Right atrium auricular region (tissue), 2 donors: ENCODE data around the gene PCDHA3. TPM values are rescaled to one million over a fixed set of nuclear protein-coding genes. Genes with fewer than 3 reads are reported as not detected.
"Not testable (repeated sequence)": the region's sequence is repeated elsewhere in the genome, so short reads cannot be mapped to it uniquely, and the experiment has no call there.

ENCODE experiments used
- DNase-seq: peaks from one replicate; pipeline ENCODE4 v3.0.0-alpha.2; 2019; ENCODE audit warnings: low spot score
- H3K27ac ChIP-seq, 2 donors: fragments of 200-600 bp; sonication (generic); 1 replicate in 1 of 2; 2 replicates in 1 of 2; pipeline ENCODE4 v1.5.1; 2016 to 2019
- H3K27me3 ChIP-seq, 2 donors: fragments of 200-600 bp; sonication (generic); one replicate each; pipeline versions ENCODE4 v1.5.1 to v1.6.0; 2017 to 2019
- H3K36me3 ChIP-seq: fragments of 200-600 bp; sonication (generic); one replicate; pipeline ENCODE4 v1.5.1; 2016
- H3K4me1 ChIP-seq, 2 donors: fragments of 200-600 bp; sonication (generic); one replicate each; pipeline versions ENCODE4 v1.5.1 to v1.6.0; 2017 to 2019
- H3K4me3 ChIP-seq, 2 donors: fragments of 200-600 bp; sonication (generic); 1 replicate in 1 of 2; 2 replicates in 1 of 2; pipeline ENCODE4 v1.5.1; 2017 to 2019; ENCODE audit warnings: mild to moderate bottlenecking in 1 of 2, moderate library complexity in 1 of 2
- H3K9me3 ChIP-seq, 2 donors: fragments of 200-600 bp; sonication (generic); one replicate each; pipeline ENCODE4 v1.5.1; 2019
- total RNA-seq, 2 donors: library from RNA; depleted of rRNA; stranded (reverse); fragments of >200 nt; gene quantifications; one replicate each; pipeline ENCODE4 v1.1.0, GENCODE V29; 2016
- TF ChIP-seq, protein P1 (sequence below), 2 donors: fragments of 200-600 bp; sonication (generic); IDR thresholded peaks; one replicate each; pipeline ENCODE4 v1.5.1; 2019; ENCODE audit warnings: antibody characterized with exemption in 2 of 2

The PCDHA3 gene
- total RNA-seq, 2 donors from 2014 or later: 0.43 to 0.48 TPM

DNA sequence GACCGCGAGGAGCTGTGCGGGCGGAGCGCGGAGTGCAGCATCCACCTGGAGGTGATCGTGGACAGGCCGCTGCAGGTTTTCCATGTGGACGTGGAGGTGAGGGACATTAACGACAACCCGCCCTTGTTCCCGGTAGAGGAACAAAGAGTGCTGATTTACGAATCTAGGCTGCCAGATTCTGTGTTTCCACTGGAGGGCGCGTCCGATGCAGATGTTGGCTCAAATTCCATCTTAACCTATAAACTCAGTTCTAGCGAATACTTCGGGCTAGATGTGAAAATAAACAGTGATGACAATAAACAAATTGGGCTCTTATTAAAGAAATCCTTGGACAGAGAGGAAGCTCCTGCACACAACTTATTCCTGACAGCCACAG lies 27.5 kb downstream of the PCDHA3 start:
- TF ChIP-seq, protein P1, sequence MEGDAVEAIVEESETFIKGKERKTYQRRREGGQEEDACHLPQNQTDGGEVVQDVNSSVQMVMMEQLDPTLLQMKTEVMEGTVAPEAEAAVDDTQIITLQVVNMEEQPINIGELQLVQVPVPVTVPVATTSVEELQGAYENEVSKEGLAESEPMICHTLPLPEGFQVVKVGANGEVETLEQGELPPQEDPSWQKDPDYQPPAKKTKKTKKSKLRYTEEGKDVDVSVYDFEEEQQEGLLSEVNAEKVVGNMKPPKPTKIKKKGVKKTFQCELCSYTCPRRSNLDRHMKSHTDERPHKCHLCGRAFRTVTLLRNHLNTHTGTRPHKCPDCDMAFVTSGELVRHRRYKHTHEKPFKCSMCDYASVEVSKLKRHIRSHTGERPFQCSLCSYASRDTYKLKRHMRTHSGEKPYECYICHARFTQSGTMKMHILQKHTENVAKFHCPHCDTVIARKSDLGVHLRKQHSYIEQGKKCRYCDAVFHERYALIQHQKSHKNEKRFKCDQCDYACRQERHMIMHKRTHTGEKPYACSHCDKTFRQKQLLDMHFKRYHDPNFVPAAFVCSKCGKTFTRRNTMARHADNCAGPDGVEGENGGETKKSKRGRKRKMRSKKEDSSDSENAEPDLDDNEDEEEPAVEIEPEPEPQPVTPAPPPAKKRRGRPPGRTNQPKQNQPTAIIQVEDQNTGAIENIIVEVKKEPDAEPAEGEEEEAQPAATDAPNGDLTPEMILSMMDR (IDR thresholded peaks at IDR 0.05): no peak

DNA sequence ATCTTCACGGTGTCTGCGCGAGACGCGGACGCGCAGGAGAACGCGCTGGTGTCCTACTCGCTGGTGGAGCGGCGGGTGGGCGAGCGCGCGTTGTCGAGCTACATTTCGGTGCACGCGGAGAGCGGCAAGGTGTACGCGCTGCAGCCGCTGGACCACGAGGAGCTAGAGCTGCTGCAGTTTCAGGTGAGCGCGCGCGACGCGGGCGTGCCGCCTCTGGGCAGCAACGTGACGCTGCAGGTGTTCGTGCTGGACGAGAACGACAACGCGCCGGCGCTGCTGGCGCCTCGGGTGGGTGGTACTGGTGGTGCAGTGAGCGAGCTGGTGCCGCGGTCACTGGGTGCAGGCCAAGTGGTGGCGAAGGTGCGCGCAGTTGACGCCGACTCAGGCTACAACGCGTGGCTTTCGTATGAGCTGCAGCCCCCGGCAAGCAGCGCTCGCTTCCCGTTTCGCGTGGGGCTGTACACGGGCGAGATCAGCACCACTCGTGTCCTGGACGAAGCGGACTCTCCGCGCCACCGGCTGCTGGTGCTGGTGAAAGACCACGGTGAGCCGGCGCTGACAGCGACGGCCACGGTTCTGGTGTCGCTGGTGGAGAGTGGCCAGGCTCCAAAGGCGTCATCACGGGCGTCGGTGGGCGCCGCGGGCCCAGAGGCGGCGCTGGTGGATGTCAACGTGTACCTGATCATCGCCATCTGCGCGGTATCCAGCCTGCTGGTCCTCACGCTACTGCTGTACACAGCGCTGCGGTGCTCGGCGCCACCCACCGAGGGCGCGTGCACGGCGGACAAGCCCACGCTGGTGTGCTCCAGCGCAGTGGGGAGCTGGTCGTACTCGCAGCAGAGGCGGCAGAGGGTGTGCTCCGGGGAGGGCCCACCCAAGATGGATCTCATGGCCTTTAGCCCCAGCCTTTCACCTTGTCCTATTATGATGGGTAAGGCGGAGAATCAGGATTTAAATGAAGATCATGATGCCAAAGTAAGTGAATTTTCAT lies 28.9 kb downstream of the PCDHA3 start:
- not testable (repeated sequence) for H3K36me3 ChIP-seq, H3K4me3 ChIP-seq, DNase-seq, H3K27ac ChIP-seq, H3K27me3 ChIP-seq, H3K4me1 ChIP-seq
- H3K9me3 ChIP-seq: peaks cover 0 to 69% of the 10 kb centered on the region in 2 donors

More for the DNA sequence above, 27.5 kb downstream of the PCDHA3 start:
- H3K27ac ChIP-seq: no peak overlapping the region
- peaks cover 0 to 3% of the 10 kb centered on the region in 2 donors for H3K27me3 ChIP-seq
- H3K4me3 ChIP-seq: peak overlapping the region in 1 of 2 donors; percentile 36
- no peaks in the 10 kb centered on the region for H3K36me3 ChIP-seq
- no peaks in the 10 kb centered on the region for H3K4me1 ChIP-seq
- no peak for DNase-seq
- H3K9me3 ChIP-seq: peaks cover 0 to 56% of the 10 kb centered on the region in 2 donors

DNA sequence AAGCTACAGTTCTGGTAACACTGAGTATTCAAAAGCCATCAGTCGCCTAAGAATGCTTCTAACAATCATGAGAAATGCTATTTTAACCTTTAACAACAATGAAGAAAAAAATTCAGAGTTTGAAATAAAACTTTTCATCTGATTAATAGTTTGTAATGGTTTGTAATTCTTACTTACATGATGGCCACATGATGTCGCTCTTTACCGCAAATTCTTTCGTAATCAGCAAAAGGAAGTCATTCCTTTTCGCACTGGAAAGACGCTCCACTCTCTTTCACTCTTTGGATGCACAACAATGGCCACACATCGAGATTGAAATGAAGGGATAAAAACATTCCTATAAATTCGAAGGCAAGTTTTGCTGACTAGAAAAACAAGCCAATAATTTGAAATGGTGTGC lies 33.1 kb downstream of the PCDHA3 start, which contains the start of gene PCDHA7:
Gene PCDHA7, plus strand, starts transcription at position 277 of the 400 bp plus-strand sequence. Its CDS starts 115 bp downstream, at position 392.
- H3K4me3 ChIP-seq: peak within 1 kb of the TSS in 1 of 2 donors; percentile 29
- DNase-seq: no peak
- H3K9me3 ChIP-seq: peaks cover 0 to 55% of the 10 kb centered on the region in 2 donors
- H3K36me3 ChIP-seq: no peaks in the 10 kb centered on the region
- H3K4me1 ChIP-seq: no peaks in the 10 kb centered on the region
- peaks cover 0 to 3% of the 10 kb centered on the region in 2 donors for H3K27me3 ChIP-seq
- TF ChIP-seq, protein P1 (IDR thresholded peaks at IDR 0.05): peak in 1 of 2 donors; percentile 30
- H3K27ac ChIP-seq: no peak within 1 kb of the TSS

DNA sequence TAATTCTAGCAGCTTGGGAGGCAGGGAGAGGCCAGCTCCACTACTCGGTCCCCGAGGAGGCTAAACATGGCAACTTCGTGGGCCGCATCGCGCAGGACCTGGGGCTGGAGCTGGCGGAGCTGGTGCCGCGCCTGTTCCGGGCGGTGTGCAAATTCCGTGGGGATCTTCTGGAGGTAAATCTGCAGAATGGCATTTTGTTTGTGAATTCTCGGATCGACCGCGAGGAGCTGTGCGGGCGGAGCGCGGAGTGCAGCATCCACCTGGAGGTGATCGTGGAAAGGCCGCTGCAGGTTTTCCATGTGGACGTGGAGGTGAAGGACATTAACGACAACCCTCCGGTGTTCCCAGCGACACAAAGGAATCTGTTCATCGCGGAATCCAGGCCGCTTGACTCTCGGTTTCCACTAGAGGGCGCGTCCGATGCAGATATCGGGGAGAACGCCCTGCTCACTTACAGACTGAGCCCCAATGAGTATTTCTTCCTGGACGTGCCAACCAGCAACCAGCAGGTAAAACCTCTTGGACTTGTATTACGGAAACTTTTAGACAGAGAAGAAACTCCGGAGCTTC lies 33.7 kb downstream of the PCDHA3 start:
- H3K36me3 ChIP-seq, DNase-seq, H3K27ac ChIP-seq, H3K27me3 ChIP-seq, H3K4me1 ChIP-seq: not testable (repeated sequence)
- Histone ChIP-seq H3K4me3 (peak overlapping the region in 1 of 2 donors; percentile 29), H3K9me3 (peaks cover 0 to 51% of the 10 kb centered on the region in 2 donors)

DNA sequence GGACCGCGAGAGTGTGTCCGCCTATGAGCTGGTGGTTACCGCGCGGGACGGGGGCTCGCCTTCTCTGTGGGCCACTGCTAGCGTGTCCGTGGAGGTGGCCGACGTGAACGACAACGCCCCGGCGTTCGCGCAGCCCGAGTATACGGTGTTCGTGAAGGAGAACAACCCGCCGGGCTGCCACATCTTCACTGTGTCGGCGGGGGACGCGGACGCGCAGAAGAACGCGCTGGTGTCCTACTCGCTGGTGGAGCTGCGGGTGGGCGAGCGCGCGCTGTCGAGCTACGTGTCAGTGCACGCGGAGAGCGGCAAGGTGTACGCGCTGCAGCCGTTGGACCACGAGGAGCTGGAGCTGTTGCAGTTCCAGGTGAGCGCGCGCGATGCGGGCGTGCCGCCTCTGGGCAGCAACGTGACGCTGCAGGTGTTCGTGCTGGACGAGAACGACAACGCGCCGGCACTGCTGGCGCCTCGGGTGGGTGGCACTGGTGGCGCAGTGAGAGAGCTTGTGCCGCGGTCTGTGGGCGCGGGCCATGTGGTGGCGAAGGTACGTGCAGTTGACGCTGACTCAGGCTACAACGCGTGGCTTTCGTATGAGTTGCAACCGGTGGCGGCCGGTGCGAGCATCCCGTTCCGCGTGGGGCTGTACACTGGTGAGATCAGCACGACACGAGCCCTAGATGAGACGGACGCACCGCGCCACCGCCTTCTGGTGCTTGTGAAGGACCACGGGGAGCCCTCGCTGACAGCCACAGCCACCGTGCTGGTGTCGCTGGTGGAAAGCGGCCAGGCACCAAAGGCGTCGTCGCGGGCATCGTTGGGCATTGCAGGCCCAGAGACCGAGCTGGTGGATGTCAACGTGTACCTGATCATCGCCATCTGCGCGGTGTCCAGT lies 35.0 kb downstream of the PCDHA3 start:
- TF ChIP-seq, protein P1 (IDR thresholded peaks at IDR 0.05): no peak
- no peak overlapping the region for H3K4me3 ChIP-seq
- no peak for DNase-seq
- peaks cover 0 to 3% of the 10 kb centered on the region in 2 donors for H3K27me3 ChIP-seq
- no peaks in the 10 kb centered on the region for H3K36me3 ChIP-seq
- no peaks in the 10 kb centered on the region for H3K4me1 ChIP-seq
- no peak overlapping the region for H3K27ac ChIP-seq
- peaks cover 0 to 49% of the 10 kb centered on the region in 2 donors for H3K9me3 ChIP-seq
